GM12892 (cell line): ENCODE data around the gene FAM9C.
"Not testable (repeated sequence)": the region's sequence is repeated elsewhere in the genome, so short reads cannot be mapped to it uniquely, and the experiment has no call there.

Source experiments
- POLR2AphosphoS5 ChIP-seq: IDR thresholded peaks from 2 replicates; pipeline ENCODE4 v1.6.1; 2011; ENCODE audit warnings: low read depth, low read length, control low read depth
- TAF1 ChIP-seq: IDR thresholded peaks from 2 replicates; pipeline ENCODE4 v1.6.1; 2011; ENCODE audit warnings: low read depth, mild to moderate bottlenecking, control low read depth, low read length, borderline replicate concordance

- TF ChIP-seq TAF1, POLR2AphosphoS5: not testable (repeated sequence)
Measured at GRCh38 chrX:13062331-13062730, 17.9 kb upstream of the FAM9C start.
